Measurements from ENCODE around the gene SCARB2.

Gene SCARB2, protein sequence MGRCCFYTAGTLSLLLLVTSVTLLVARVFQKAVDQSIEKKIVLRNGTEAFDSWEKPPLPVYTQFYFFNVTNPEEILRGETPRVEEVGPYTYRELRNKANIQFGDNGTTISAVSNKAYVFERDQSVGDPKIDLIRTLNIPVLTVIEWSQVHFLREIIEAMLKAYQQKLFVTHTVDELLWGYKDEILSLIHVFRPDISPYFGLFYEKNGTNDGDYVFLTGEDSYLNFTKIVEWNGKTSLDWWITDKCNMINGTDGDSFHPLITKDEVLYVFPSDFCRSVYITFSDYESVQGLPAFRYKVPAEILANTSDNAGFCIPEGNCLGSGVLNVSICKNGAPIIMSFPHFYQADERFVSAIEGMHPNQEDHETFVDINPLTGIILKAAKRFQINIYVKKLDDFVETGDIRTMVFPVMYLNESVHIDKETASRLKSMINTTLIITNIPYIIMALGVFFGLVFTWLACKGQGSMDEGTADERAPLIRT

DNA sequence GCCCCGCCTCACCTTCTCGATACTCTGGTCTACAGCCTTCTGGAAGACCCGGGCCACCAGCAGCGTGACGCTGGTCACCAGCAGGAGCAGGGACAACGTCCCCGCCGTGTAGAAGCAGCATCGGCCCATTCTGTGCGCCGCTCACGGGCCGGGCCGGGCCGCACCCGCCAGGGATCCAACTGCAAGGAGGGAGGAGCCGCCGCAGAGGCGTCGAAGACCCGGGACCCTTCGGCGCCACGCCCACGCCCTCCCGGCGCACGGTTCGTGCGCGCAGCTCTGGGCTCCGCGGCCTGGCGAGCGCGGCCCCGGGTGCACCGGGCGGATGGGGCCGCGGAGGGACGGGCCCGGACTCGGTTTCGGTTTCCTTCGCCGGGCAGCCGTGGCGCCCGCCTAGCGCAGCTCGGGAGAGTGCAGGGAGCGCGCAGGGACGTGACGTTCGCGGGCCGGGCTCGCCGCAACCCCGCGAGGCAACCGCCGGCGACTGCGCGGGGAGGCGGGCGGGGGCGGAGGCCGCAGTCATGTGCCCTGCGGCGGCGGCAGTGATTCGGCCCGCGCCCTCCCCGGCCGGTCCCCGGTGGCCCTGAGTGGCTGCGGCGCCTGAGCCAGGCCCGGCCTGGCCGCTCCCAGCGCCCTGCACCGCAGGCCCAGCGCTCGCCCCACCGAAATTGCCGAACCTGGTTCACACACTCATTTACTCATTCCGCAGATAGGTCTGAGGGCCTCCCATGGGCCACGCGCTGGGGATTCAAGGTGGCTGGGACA lies at the start of gene SCARB2:
Gene SCARB2 (minus strand): TSS at position 410 of the 762 bp plus-strand sequence. CDS start 281 bp downstream, at position 129.
- Histone ChIP-seq H3K4me1 (ENCODE audit: control insufficient read depth, insufficient read depth, low read length, unreplicated experiment) (peaks cover 36% of the 10 kb centered on the region), H3K27ac (ENCODE audit: low read depth, low read length) (peak within 1 kb of the TSS; percentile 73)

DNA sequence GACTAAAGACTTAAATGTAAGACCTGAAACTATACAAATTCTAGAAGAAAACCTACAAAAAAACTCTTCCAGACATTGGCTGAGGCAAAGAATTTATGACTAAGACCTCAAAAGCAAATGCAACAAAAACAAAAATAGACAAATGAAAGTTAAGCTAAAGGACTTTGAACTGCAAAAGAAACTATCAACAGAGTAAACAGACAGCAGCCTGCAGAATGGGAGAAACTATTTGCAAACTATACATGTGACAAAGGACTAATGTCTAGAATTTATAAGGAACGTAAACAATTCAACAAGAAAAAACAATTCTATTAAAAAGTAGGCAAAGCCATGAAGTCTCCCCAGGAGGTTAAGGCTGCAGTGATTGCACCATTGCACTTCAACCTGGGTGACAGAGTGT lies 46.9 kb upstream of the SCARB2 start:
- Histone ChIP-seq H3K79me2 (ENCODE audit: control insufficient read depth, insufficient read depth, low read length, unreplicated experiment) (no peaks in the 10 kb centered on the region), H3K4me1 (ENCODE audit: control insufficient read depth, insufficient read depth, low read length, unreplicated experiment) (no peaks in the 10 kb centered on the region), H3K27ac (ENCODE audit: low read depth, low read length) (no peak overlapping the region), H3K27me3 (ENCODE audit: insufficient read depth, low read length) (peaks cover 36% of the 10 kb centered on the region), H3K36me3 (ENCODE audit: insufficient read depth, low read length) (no peaks in the 10 kb centered on the region), H3K4me3 (ENCODE audit: low read depth, low read length) (no peak overlapping the region), H2AFZ (ENCODE audit: low read length, unreplicated experiment) (no peak overlapping the region)

More for the DNA sequence above, at the start of gene SCARB2:
- H2AFZ ChIP-seq (ENCODE audit: low read length, unreplicated experiment), result peak within 1 kb of the TSS; percentile 54
- no peaks in the 10 kb centered on the region for H3K36me3 ChIP-seq (ENCODE audit: insufficient read depth, low read length)
- no peaks in the 10 kb centered on the region for H3K27me3 ChIP-seq (ENCODE audit: insufficient read depth, low read length)
- peak within 1 kb of the TSS; percentile 87 for H3K4me3 ChIP-seq (ENCODE audit: low read depth, low read length)
- peaks cover 48% of the 10 kb centered on the region for H3K79me2 ChIP-seq (ENCODE audit: control insufficient read depth, insufficient read depth, low read length, unreplicated experiment)

DNA sequence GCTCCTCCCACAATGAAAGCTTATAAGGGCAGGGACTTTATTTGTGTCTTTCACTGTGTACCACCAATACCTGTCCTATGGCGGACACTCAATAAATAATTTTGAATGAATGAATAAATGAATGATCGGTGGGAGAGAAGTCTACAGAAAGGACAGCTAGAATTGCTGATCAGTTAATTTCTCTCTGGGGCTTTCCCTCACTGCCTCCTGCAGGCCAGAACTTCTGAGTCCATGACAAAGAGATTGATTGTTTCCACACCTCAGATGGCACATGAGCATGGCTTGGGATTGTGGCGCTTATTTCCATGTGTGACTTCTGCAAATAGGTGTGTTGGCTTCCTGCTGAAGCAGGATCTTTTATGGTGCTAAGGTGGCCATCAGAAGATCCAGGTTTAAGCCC lies 44.2 kb upstream of the SCARB2 start:
- Histone ChIP-seq H2AFZ (ENCODE audit: low read length, unreplicated experiment) (no peak overlapping the region), H3K4me3 (ENCODE audit: low read depth, low read length) (no peak overlapping the region), H3K4me1 (ENCODE audit: control insufficient read depth, insufficient read depth, low read length, unreplicated experiment) (no peaks in the 10 kb centered on the region), H3K27me3 (ENCODE audit: insufficient read depth, low read length) (peaks cover 57% of the 10 kb centered on the region), H3K79me2 (ENCODE audit: control insufficient read depth, insufficient read depth, low read length, unreplicated experiment) (no peaks in the 10 kb centered on the region), H3K36me3 (ENCODE audit: insufficient read depth, low read length) (no peaks in the 10 kb centered on the region), H3K27ac (ENCODE audit: low read depth, low read length) (no peak overlapping the region)

DNA sequence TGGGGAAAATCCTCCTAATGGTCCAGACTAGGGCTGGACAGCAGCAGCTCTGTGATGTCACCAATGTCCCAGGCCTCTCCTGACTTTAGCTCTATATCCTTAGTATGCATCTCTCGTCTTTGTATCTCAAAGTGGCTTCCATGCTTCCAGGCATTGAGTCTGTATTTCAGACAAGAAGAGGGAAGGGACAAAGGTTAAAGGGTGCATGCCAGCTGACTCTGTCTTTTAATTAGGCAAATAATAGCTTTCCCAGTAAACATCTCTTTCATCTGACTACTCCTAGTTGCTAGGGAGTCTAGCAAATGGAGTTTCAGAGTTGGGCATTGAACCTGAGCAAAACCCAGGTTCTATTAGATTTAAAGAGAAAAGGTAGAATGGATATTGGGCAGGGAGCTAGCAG lies 43.3 kb upstream of the SCARB2 start:
- no peak overlapping the region for H3K27ac ChIP-seq (ENCODE audit: low read depth, low read length)
- H2AFZ ChIP-seq (ENCODE audit: low read length, unreplicated experiment), result no peak overlapping the region
- peaks cover 65% of the 10 kb centered on the region for H3K27me3 ChIP-seq (ENCODE audit: insufficient read depth, low read length)
- H3K4me3 ChIP-seq (ENCODE audit: low read depth, low read length), result no peak overlapping the region
- no peaks in the 10 kb centered on the region for H3K79me2 ChIP-seq (ENCODE audit: control insufficient read depth, insufficient read depth, low read length, unreplicated experiment)
- H3K36me3 ChIP-seq (ENCODE audit: insufficient read depth, low read length), result no peaks in the 10 kb centered on the region
- peaks cover 1% of the 10 kb centered on the region for H3K4me1 ChIP-seq (ENCODE audit: control insufficient read depth, insufficient read depth, low read length, unreplicated experiment)

DNA sequence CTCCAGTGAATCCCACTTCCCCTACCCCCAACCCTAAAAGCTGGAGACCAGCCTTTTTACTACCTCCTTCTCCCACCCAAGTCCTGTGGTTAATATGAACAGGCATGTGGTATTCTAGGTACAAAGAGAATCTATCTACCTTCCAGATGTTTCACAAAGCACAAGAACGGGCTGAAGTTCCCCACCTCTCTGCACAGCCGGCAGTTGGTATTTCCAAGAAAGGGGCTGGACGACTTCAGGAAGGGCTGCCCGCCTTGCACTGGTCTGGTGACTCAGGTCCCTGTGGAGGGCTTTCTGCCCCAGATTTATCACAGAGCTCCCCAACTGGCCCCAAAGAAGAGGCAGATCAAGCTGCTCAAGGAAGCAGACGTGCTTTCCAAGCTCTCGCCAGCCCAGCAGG lies 42.4 kb upstream of the SCARB2 start:
- Histone ChIP-seq H3K27me3 (ENCODE audit: insufficient read depth, low read length) (peaks cover 73% of the 10 kb centered on the region), H3K4me1 (ENCODE audit: control insufficient read depth, insufficient read depth, low read length, unreplicated experiment) (peaks cover 3% of the 10 kb centered on the region), H2AFZ (ENCODE audit: low read length, unreplicated experiment) (no peak overlapping the region), H3K79me2 (ENCODE audit: control insufficient read depth, insufficient read depth, low read length, unreplicated experiment) (no peaks in the 10 kb centered on the region), H3K27ac (ENCODE audit: low read depth, low read length) (no peak overlapping the region), H3K36me3 (ENCODE audit: insufficient read depth, low read length) (no peaks in the 10 kb centered on the region), H3K4me3 (ENCODE audit: low read depth, low read length) (no peak overlapping the region)

DNA sequence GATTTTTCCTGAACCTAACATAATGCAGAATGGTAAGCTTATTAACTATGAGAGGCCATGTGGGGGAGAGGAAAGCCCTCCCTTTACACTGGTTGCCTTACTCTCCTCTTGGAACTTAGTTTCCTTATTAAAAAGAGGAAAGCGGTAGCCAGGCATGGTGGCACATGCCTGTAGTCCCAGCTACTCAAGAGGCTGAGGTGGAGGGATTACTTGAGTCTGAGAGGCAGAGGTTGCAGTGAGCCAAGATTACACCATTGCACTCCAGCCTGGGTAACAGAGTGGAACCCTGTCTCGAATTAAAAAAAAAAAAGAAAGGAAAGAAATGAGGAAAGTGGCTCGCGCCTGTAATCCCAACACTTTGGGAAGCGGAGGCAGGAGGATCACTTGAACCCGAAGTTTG lies 39.9 kb upstream of the SCARB2 start:
- Histone ChIP-seq H2AFZ (ENCODE audit: low read length, unreplicated experiment) (no peak overlapping the region), H3K79me2 (ENCODE audit: control insufficient read depth, insufficient read depth, low read length, unreplicated experiment) (no peaks in the 10 kb centered on the region), H3K27me3 (ENCODE audit: insufficient read depth, low read length) (peaks cover 74% of the 10 kb centered on the region), H3K27ac (ENCODE audit: low read depth, low read length) (no peak overlapping the region), H3K4me3 (ENCODE audit: low read depth, low read length) (no peak overlapping the region), H3K4me1 (ENCODE audit: control insufficient read depth, insufficient read depth, low read length, unreplicated experiment) (peaks cover 3% of the 10 kb centered on the region), H3K36me3 (ENCODE audit: insufficient read depth, low read length) (no peaks in the 10 kb centered on the region)

DNA sequence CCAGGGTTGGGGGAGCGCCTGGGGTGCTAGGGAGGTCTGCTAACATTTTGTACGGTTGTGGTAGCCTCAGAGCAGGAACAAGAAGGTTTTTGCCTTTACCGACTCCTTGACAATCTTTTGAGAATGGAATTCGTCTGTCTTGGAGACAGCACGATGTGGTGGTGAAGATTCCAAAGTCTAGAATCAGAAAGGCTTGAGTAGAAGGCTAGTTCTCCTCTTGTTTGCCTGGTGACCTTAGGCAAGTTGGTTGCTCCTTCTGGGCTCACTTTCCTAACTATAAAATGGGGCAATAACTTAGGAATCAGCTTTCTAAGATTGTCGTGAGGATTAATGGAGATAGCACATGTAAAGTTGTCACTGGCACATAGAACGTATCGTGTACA lies 38.6 kb upstream of the SCARB2 start:
- peaks cover 3% of the 10 kb centered on the region for H3K4me1 ChIP-seq (ENCODE audit: control insufficient read depth, insufficient read depth, low read length, unreplicated experiment)
- peak overlapping the region; percentile 84 for H3K4me3 ChIP-seq (ENCODE audit: low read depth, low read length)
- no peaks in the 10 kb centered on the region for H3K36me3 ChIP-seq (ENCODE audit: insufficient read depth, low read length)
- H3K27ac ChIP-seq (ENCODE audit: low read depth, low read length), result no peak overlapping the region
- H2AFZ ChIP-seq (ENCODE audit: low read length, unreplicated experiment), result peak overlapping the region; percentile 88
- no peaks in the 10 kb centered on the region for H3K79me2 ChIP-seq (ENCODE audit: control insufficient read depth, insufficient read depth, low read length, unreplicated experiment)
- H3K27me3 ChIP-seq (ENCODE audit: insufficient read depth, low read length), result peaks cover 78% of the 10 kb centered on the region

DNA sequence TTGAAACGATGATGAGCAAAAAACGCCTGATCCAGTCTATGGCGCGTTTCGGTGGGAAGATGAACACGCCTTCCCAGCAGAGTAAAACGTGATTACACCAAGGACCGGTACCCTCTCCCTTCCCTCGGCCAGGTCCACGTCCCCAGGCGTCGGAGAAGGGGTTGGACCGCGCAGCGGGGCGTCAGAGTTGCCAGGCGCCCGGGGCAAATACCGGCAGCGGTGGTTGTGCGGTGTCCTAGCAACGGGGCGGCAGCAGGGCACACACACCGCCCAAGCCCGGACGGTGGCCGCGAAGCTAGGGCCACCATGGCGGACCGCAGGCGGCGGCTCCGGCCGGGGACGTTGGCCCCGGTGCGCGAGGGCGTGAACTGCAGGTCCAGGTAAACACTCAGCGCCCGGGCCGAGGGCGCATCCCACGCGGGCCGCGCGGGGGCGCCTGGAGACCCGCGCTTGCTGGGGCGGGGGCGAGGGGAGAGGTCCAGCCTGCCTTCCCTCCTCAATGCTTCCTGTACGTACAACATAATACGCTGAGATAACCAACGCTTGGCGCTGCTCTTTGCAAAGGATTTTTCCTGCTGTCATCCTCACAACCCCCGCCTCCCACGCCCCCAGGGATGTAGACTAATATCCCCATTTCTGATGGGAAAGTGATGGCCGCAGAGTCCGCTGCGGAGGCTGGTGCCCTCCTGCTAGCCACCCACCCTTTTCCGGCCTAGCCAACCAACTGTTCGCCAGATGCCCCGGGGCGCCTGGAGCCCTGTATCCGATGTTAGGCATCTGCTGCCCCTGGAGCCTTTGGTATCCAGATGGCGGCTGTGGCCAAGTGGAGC lies 38.0 kb upstream of the SCARB2 start, which contains the start of gene FAM47E:
Gene FAM47E (plus strand): TSS at position 281 of the 830 bp plus-strand sequence. CDS start 26 bp downstream, at position 307.
- no peaks in the 10 kb centered on the region for H3K36me3 ChIP-seq (ENCODE audit: insufficient read depth, low read length)
- peaks cover 3% of the 10 kb centered on the region for H3K4me1 ChIP-seq (ENCODE audit: control insufficient read depth, insufficient read depth, low read length, unreplicated experiment)
- peak within 1 kb of the TSS; percentile 88 for H2AFZ ChIP-seq (ENCODE audit: low read length, unreplicated experiment)
- no peak within 1 kb of the TSS for H3K27ac ChIP-seq (ENCODE audit: low read depth, low read length)
- peak within 1 kb of the TSS; percentile 84 for H3K4me3 ChIP-seq (ENCODE audit: low read depth, low read length)
- H3K27me3 ChIP-seq (ENCODE audit: insufficient read depth, low read length), result peaks cover 82% of the 10 kb centered on the region
- no peaks in the 10 kb centered on the region for H3K79me2 ChIP-seq (ENCODE audit: control insufficient read depth, insufficient read depth, low read length, unreplicated experiment)

DNA sequence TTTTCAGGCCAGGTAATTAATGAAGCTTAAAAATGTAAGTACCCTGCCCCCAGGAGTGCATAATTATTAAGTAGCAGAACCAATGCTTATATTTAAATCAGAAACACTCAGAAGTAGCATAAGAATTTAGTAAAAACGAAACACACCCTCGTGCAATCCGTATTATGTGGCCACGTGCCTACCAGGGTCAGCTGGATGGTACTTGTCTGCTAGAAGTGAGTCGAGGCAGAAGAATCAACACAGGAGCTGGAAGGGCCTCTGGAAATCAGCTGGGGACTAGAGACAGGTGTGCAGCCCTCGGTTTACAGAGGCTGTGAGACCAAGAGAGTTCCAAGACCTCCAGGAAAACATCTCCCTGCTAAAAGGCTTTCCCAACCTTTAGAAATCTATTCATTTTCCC lies 37.3 kb upstream of the SCARB2 start:
- Histone ChIP-seq H3K4me1 (ENCODE audit: control insufficient read depth, insufficient read depth, low read length, unreplicated experiment) (peaks cover 3% of the 10 kb centered on the region), H3K36me3 (ENCODE audit: insufficient read depth, low read length) (no peaks in the 10 kb centered on the region), H2AFZ (ENCODE audit: low read length, unreplicated experiment) (peak overlapping the region; percentile 88), H3K4me3 (ENCODE audit: low read depth, low read length) (peak overlapping the region; percentile 84), H3K79me2 (ENCODE audit: control insufficient read depth, insufficient read depth, low read length, unreplicated experiment) (no peaks in the 10 kb centered on the region), H3K27ac (ENCODE audit: low read depth, low read length) (no peak overlapping the region), H3K27me3 (ENCODE audit: insufficient read depth, low read length) (peaks cover 84% of the 10 kb centered on the region)

DNA sequence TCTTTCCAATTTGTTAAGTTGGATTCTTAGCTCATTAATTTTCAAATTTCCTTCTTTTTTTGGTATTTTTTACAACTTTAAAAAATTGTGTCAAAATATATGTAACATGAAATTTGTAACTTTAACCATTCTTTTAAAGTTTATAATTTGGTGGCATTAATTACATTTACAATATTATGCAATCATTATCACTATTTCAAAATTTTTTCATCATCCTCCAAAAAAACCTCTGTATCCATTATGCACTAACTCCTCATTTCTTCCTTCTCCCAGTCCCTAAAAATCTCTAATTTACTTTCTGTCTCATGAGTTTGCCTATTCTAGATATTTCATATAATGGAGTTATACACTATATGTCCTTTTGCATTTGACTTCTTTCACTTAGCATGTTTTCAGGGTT lies 33.2 kb upstream of the SCARB2 start:
- no peak overlapping the region for H3K27ac ChIP-seq (ENCODE audit: low read depth, low read length)
- peaks cover 61% of the 10 kb centered on the region for H3K27me3 ChIP-seq (ENCODE audit: insufficient read depth, low read length)
- H2AFZ ChIP-seq (ENCODE audit: low read length, unreplicated experiment), result no peak overlapping the region
- H3K4me3 ChIP-seq (ENCODE audit: low read depth, low read length), result no peak overlapping the region
- no peaks in the 10 kb centered on the region for H3K36me3 ChIP-seq (ENCODE audit: insufficient read depth, low read length)
- H3K4me1 ChIP-seq (ENCODE audit: control insufficient read depth, insufficient read depth, low read length, unreplicated experiment), result peaks cover 1% of the 10 kb centered on the region
- no peaks in the 10 kb centered on the region for H3K79me2 ChIP-seq (ENCODE audit: control insufficient read depth, insufficient read depth, low read length, unreplicated experiment)
